ENCODE measurements around the gene DRC7. TPM values are rescaled to one million over a fixed set of nuclear protein-coding genes. Genes with fewer than 3 reads are reported as not detected.
"Not testable (repeated sequence)": the region's sequence is repeated elsewhere in the genome, so short reads cannot be mapped to it uniquely, and the experiment has no call there.

DRC7 gene
- total RNA-seq, 2 experiments from 2014 or later, result not detected

DNA sequence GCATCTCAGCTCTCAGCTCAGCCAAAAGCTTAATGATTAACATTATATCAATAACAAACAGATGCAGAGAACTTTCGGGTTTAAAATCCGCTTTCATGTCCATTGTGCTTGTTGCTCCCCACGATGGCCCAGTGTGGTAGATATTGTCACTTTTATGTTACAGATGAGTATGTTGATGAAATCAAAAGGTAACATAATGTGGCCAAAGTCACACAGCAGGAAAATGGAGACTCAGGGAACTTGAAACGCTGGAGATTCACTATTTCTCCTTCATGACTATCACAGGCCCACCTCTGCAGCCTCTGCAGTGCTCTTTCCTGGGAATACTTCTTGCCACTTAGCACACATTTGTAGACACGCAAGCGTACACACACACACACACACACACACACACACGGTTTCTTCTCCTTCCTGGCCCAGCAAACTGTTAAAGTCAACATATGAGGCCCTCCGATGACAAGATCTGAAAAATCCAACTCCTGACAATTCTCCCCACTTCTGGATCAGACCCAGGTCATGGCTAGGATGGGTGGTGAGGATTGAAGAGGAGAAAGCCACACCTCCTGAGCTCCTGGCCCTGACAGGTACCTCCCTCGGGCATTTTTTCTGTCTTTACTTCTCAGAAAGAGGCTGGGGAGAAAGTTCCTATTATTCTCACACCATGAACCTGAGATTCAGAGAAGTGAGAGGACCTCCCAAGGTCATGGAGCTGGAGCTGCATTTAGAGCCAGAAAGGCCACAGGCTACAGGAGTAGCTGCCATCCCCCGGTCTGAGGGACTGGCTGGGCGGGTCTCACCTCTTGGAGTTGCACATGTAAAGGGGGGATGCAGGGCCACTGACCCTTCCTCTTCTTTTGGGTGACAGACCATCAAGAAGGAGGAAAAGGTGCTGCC, 9.7 kb downstream of the DRC7 start:
- no peaks in the 10 kb centered on the region for H3K36me3 Mint-ChIP-seq
- intact Hi-C loops (cut with micrococcal nuclease), result no loop called here
- no peaks in the 10 kb centered on the region for H3K9me3 Mint-ChIP-seq
- no peak overlapping the region for H3K4me3 Mint-ChIP-seq
- DNase-seq, result no peak
- peaks cover 2% of the 10 kb centered on the region for H3K4me1 Mint-ChIP-seq (ENCODE audit: low read depth)
- H3K27ac Mint-ChIP-seq, result no peak overlapping the region
- H3K27me3 Mint-ChIP-seq, result peaks cover 8% of the 10 kb centered on the region
- CTCF ChIA-PET, result interaction anchor here (1.5 kb wide), 1 partner anchor 128 kb away, joined by 3 read pairs; no protein-coding TSS in a partner anchor
- POLR2A ChIA-PET, result no interaction called here

DNA sequence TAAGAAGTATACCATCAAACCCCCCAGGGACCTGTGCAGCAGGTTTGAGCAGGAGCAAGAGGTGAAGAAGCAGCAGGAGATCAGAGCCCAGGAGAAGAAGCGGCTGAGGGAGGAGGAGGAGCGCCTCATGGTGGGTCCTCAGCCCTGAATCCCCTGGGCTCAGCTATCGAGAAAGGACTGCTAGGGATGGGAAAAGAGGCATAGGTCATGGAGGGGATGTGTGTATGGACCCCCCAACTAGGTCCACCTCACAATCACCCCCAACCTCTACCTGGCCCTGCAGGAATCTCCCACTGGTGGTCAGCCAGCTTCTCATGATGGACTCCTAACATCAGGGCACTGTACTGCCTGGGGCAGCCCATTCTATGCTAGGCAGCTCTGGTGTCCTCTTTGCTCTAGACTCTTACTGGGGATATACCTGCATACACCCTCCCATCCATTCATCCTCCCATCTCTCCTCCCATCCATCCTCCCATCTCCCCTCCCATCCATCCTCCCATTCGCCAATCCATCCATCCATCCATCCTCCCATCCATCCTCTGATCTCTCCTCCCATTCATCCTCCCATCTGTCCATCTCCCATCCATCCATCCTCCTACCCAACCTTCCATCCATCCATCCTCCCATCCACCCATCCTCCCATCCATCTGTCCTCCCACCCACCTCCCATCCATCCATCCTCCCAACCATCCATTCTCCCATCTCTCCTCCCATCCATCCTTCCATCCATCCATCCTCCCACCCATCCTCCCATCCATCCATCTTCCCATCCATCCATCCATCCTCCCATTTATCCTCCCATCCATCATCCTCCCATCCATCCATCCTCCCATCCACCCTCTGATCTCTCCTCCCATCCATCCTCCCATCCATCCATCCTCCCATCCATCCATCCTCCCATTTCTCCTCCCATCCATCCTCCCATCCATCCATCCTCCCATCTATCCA, 10.6 kb downstream of the DRC7 start:
- DNase-seq, result no peak
- peaks cover 8% of the 10 kb centered on the region for H3K27me3 Mint-ChIP-seq
- intact Hi-C loops (cut with micrococcal nuclease), result no loop called here
- POLR2A ChIA-PET, result no interaction called here
- H3K36me3 Mint-ChIP-seq, result no peaks in the 10 kb centered on the region
- H3K4me3 Mint-ChIP-seq, result no peak overlapping the region
- no peak overlapping the region for H3K27ac Mint-ChIP-seq
- H3K9me3 Mint-ChIP-seq, result no peaks in the 10 kb centered on the region
- peaks cover 2% of the 10 kb centered on the region for H3K4me1 Mint-ChIP-seq (ENCODE audit: low read depth)
- CTCF ChIA-PET, result no interaction called here

DNA sequence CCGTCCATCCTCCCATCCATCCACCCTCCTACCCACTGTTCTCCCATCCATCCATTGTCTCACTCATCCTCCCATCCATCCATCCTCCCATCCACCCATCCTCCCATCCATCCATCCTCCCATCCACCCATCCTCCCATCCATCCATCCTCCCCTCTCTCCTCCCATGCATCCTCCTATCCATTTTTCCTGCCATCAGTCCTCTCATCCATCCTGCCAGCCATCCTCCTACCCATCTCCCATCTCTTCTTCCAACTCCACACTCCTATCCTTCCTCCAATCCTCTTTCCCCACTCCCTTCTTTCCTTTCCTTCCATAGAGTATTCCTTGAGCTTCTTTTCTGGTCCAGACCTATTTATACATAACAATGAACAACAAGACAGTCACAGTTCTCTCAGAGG, 12.1 kb downstream of the DRC7 start:
- H3K27ac Mint-ChIP-seq, result no peak overlapping the region
- DNase-seq, result no peak
- H3K4me3 Mint-ChIP-seq, result no peak overlapping the region
- H3K4me1 Mint-ChIP-seq (ENCODE audit: low read depth), result peaks cover 2% of the 10 kb centered on the region
- peaks cover 10% of the 10 kb centered on the region for H3K27me3 Mint-ChIP-seq
- POLR2A ChIA-PET, result no interaction called here
- intact Hi-C loops (cut with micrococcal nuclease), result no loop called here
- H3K36me3 Mint-ChIP-seq, result no peaks in the 10 kb centered on the region
- CTCF ChIA-PET, result no interaction called here
- no peaks in the 10 kb centered on the region for H3K9me3 Mint-ChIP-seq

DNA sequence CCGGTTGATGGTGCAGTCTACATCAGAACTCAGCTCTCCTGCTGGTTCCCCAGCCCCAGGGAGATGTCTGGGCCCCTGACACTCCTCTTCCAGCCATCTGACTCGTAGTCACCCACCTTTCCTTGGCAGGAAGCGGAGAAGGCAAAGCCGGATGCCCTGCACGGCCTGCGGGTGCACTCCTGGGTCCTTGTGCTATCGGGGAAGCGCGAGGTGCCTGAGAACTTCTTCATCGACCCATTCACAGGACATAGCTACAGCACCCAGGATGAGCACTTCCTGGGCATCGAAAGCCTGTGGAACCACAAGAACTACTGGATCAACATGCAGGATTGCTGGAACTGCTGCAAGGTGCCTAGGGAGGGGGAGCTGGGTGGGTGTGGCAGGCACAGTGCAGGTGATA, 12.7 kb downstream of the DRC7 start:
- ChIA-PET POLR2A (no interaction called here), CTCF (no interaction called here)
- Mint-ChIP-seq H3K4me1 (ENCODE audit: low read depth) (peaks cover 2% of the 10 kb centered on the region), H3K9me3 (no peaks in the 10 kb centered on the region), H3K27ac (no peak overlapping the region), H3K4me3 (no peak overlapping the region), H3K27me3 (peaks cover 10% of the 10 kb centered on the region), H3K36me3 (no peaks in the 10 kb centered on the region)
- DNase-seq, result no peak
- intact Hi-C loops (cut with micrococcal nuclease), result no loop called here

DNA sequence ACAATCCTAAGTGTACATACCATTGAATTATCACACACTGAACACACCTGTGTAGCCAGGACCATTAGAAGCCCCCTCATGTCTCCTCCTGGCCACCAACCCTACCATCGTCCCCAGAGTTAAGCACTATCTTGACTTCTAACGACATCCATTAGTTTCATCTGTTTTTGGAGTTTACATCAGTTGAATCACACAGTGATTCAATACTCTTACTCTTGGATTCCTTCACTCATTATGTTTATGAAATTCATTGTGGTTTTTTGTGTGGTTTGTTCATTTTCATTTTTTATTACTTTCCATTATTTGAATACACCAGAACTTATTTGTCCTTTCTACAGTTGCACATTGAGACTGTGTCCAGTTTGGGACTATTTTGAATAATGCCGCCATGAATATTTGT, 13.6 kb downstream of the DRC7 start:
- CTCF ChIA-PET, result no interaction called here
- POLR2A ChIA-PET, result no interaction called here
- Mint-ChIP-seq H3K4me1 (ENCODE audit: low read depth) (peaks cover 2% of the 10 kb centered on the region), H3K27ac (no peak overlapping the region), H3K36me3 (no peaks in the 10 kb centered on the region), H3K4me3 (no peak overlapping the region), H3K27me3 (peaks cover 10% of the 10 kb centered on the region), H3K9me3 (no peaks in the 10 kb centered on the region)
- DNase-seq, result no peak
- intact Hi-C loops (cut with micrococcal nuclease), result no loop called here

DNA sequence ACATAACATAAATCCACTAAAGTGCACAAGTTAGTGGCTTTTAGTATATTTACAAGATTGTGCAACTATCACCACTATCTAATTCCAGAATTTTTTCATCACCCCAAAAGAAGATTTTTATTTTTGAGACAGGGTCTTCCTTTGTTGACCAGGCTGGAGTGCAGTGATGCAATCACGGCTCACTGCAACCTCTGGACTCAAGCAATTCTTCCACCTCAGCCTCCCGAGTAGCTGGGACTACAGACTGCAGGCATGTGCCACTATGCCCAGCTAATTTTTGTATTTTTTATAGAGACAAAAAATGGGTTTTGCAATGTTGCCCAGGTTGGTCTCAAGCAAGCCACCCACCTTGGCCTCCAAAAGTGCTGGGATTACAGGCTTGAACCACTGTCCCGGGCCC, 15.1 kb downstream of the DRC7 start:
- no peaks in the 10 kb centered on the region for H3K9me3 Mint-ChIP-seq
- POLR2A ChIA-PET, result no interaction called here
- DNase-seq, result no peak
- CTCF ChIA-PET, result interaction anchor here (1.1 kb wide), 1 partner anchor 134 kb away, joined by 3 read pairs; no protein-coding TSS in a partner anchor
- intact Hi-C loops (cut with micrococcal nuclease), result no loop called here
- H3K27ac Mint-ChIP-seq, result no peak overlapping the region
- peaks cover 2% of the 10 kb centered on the region for H3K4me1 Mint-ChIP-seq (ENCODE audit: low read depth)
- H3K36me3 Mint-ChIP-seq, result no peaks in the 10 kb centered on the region
- peaks cover 10% of the 10 kb centered on the region for H3K27me3 Mint-ChIP-seq
- no peak overlapping the region for H3K4me3 Mint-ChIP-seq

DNA sequence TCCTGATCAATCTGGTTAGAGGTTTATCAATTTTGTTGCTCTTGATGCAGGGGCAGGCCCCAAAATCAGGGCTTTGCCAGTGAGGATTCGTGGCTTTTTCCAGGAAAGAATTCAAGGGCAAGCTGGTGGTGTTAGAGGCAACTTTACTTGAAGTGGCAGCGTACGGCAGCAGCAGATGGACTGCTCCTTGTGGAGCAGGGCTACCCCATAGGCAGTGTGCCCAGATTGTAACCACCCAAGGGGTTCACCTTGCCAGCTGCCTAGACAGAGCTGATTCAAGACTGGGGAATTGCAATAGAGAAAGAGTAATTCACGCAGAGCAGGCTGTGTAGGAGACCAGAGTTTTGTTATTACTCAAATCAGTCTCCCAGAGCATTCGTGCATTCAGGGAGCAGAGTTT, 16.7 kb downstream of the DRC7 start:
- POLR2A ChIA-PET, result no interaction called here
- CTCF ChIA-PET, result no interaction called here
- no peak for DNase-seq
- no peak overlapping the region for H3K4me3 Mint-ChIP-seq
- no peak overlapping the region for H3K27ac Mint-ChIP-seq
- no peaks in the 10 kb centered on the region for H3K9me3 Mint-ChIP-seq
- peaks cover 2% of the 10 kb centered on the region for H3K4me1 Mint-ChIP-seq (ENCODE audit: low read depth)
- intact Hi-C loops (cut with micrococcal nuclease), result no loop called here
- peaks cover 14% of the 10 kb centered on the region for H3K27me3 Mint-ChIP-seq
- no peaks in the 10 kb centered on the region for H3K36me3 Mint-ChIP-seq

DNA sequence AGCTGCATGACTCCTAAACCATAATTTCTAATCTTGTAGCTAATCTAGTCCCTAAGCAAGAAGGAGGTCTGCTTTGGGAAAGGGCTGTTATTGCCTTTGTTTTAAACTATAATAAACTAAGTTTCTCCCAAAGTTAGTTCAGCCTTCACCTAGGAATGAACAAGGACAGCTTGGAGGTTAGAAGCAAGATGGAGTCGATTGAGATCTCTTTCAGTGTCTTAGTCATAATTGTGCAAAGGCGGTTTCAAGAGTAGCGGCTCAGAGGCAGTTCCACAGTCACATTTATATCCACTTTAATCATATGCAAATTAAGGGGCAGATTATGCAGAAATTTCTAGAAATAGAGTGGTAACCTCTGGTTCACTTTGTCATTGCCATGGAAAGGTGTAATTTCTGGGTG, 17.4 kb downstream of the DRC7 start:
- ChIA-PET POLR2A (no interaction called here), CTCF (no interaction called here)
- H3K4me3 Mint-ChIP-seq, result no peak overlapping the region
- intact Hi-C loops (cut with micrococcal nuclease), result no loop called here
- H3K9me3 Mint-ChIP-seq, result no peaks in the 10 kb centered on the region
- DNase-seq, result no peak
- peaks cover 14% of the 10 kb centered on the region for H3K27me3 Mint-ChIP-seq
- H3K36me3 Mint-ChIP-seq, result no peaks in the 10 kb centered on the region
- no peak overlapping the region for H3K27ac Mint-ChIP-seq
- peaks cover 2% of the 10 kb centered on the region for H3K4me1 Mint-ChIP-seq (ENCODE audit: low read depth)

DNA sequence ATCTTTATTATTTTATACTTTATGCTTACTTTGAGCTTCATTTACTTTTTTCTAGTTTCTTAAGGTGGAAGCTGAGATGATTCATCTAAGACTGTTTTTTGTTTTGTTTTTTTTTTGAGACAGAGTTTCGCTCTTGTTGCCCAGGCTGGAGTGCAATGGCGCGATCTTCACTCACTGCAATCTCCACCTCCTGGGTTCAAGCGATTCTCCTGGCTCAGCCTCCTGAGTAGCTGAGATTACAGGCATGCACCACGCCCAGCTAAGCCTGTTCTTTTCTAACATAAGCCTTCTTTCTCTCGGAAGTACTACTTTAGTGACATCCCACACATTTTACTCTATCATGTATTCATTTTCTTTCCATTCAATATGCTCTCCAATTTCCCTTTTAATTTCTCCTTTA, 18.0 kb downstream of the DRC7 start:
- H3K27ac Mint-ChIP-seq; CTCF ChIA-PET; POLR2A ChIA-PET; DNase-seq; H3K9me3 Mint-ChIP-seq; H3K4me3 Mint-ChIP-seq; H3K4me1 Mint-ChIP-seq (ENCODE audit: low read depth); intact Hi-C loops (cut with micrococcal nuclease); H3K36me3 Mint-ChIP-seq: not testable (repeated sequence)
- H3K27me3 Mint-ChIP-seq, result peaks cover 14% of the 10 kb centered on the region

DNA sequence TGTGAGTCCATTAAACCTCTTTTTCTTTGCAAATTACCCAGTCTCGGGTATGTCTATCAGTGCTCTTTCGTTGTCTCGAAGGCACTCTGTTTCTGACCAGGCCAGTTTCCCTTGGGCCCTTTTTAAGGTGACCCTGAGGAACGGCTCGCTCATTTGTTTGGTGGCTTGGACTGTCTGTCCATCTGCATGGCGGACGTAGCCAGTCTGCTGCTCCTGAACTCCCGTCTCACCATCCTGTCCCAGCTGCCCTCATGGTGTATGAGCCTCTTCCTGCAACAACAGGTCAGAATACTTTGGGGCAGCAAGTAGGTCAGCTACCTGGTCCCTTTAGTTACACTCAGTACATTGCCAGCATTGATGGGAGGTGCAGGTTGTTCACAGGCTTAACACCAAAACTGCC, 19.0 kb downstream of the DRC7 start:
- POLR2A ChIA-PET, result no interaction called here
- Mint-ChIP-seq H3K36me3 (no peaks in the 10 kb centered on the region), H3K4me3 (no peak overlapping the region), H3K27me3 (peaks cover 6% of the 10 kb centered on the region), H3K27ac (no peak overlapping the region), H3K4me1 (ENCODE audit: low read depth) (no peaks in the 10 kb centered on the region), H3K9me3 (no peaks in the 10 kb centered on the region)
- CTCF ChIA-PET, result no interaction called here
- DNase-seq, result no peak
- intact Hi-C loops (cut with micrococcal nuclease), result no loop called here

DNA sequence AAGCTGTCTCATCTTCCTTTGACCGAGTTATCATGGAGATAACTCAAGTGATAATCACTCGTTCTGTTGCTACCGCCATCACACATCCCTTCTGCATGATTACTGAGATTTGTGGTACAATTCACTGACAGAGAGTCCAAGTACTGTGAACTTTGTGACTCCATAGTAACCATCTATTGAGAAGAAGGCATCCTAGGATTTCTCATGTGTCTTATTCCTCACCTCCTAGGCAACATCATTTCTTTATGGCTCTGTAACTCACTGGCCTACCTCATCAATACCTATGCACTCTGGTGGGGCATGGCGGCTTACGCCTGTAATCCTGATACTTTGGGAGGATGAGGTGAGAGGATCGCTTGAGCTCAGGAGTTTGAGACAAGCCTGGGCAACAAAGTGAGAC, 19.4 kb downstream of the DRC7 start:
- Mint-ChIP-seq H3K4me3 (no peak overlapping the region), H3K4me1 (ENCODE audit: low read depth) (no peaks in the 10 kb centered on the region), H3K36me3 (no peaks in the 10 kb centered on the region), H3K9me3 (no peaks in the 10 kb centered on the region), H3K27ac (no peak overlapping the region), H3K27me3 (peaks cover 6% of the 10 kb centered on the region)
- CTCF ChIA-PET, result interaction anchor here (0.7 kb wide), 1 partner anchor 12 kb away, joined by 4 read pairs; no protein-coding TSS in a partner anchor
- POLR2A ChIA-PET, result no interaction called here
- DNase-seq, result no peak
- intact Hi-C loops (cut with micrococcal nuclease), result no loop called here

DNA sequence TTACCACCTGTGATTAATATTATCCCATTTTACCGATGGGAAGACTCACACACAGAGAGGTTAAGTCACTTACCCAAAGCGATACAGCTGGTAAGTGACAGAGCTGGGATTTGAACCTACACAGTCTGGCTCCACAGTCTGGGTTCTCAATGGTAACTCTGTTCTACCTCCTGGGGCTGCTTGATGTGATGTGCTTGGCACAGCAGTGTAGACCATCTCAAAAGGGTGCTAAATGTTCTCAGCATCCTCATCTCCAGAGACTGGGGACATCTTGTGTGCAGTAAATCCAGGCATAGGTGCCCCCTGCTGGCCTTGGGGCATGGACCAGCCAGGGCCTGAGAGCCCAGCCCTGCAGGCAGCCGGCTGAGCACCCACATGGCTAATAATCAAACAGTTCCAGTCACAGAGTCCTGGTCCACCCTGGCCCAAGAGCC, 25.6 kb downstream of the DRC7 start:
- ChIA-PET POLR2A (no interaction called here), CTCF (interaction anchor here (2.0 kb wide), 1 partner anchor 144 kb away, joined by 10 read pairs; no protein-coding TSS in a partner anchor)
- H3K36me3 Mint-ChIP-seq, result no peaks in the 10 kb centered on the region
- no peaks in the 10 kb centered on the region for H3K4me1 Mint-ChIP-seq (ENCODE audit: low read depth)
- no peak overlapping the region for H3K27ac Mint-ChIP-seq
- no peaks in the 10 kb centered on the region for H3K9me3 Mint-ChIP-seq
- H3K4me3 Mint-ChIP-seq, result no peak overlapping the region
- H3K27me3 Mint-ChIP-seq, result peaks cover 6% of the 10 kb centered on the region
- intact Hi-C loops (cut with micrococcal nuclease), result loop anchor here (1.0 to 2.0 kb wide), 3 partner anchors 71 to 143 kb away; no protein-coding TSS in a partner anchor
- DNase-seq, result peak; percentile 68

Data from activated CD4-positive, alpha-beta memory T cell treated with anti-CD3 and anti-CD28 coated beads for 36 hours (primary cell).